Activated CD4-positive, alpha-beta T cell treated with anti-CD3 and anti-CD28 coated beads, Interleukin-2, amount 10 ng/mL, durations not matched to agents 24 days and 14 days (primary cell): ENCODE data around the gene RPS29. TPM values are rescaled to one million over a fixed set of nuclear protein-coding genes. Genes with fewer than 3 reads are reported as not detected.

ENCODE experiments used
- DNase-seq: peaks from one replicate; pipeline ENCODE4 v3.0.0; 2022
- H3K27ac Mint-ChIP-seq: one replicate; pipeline ENCODE4 v1.8.0; 2022; ENCODE audit warnings: mild to moderate bottlenecking, mixed read lengths
- H3K27me3 Mint-ChIP-seq: one replicate; pipeline ENCODE4 v1.8.0; 2022; ENCODE audit warnings: mixed read lengths
- H3K36me3 Mint-ChIP-seq: one replicate; pipeline ENCODE4 v1.8.0; 2022; ENCODE audit warnings: low read depth, mild to moderate bottlenecking, mixed read lengths
- H3K4me1 Mint-ChIP-seq: one replicate; pipeline ENCODE4 v1.8.0; 2021; ENCODE audit warnings: mixed read lengths
- H3K4me3 Mint-ChIP-seq: one replicate; pipeline ENCODE4 v1.8.0; 2022; ENCODE audit warnings: mild to moderate bottlenecking, moderate library complexity, mixed read lengths
- H3K9me3 Mint-ChIP-seq: one replicate; pipeline ENCODE4 v1.8.0; 2021; ENCODE audit warnings: mixed read lengths
- intact Hi-C: fragments of 100-400 bp; cut with micrococcal nuclease; formaldehyde crosslinking; loops from one replicate; pipeline ENCODE4 v1.15.1; 2023
- total RNA-seq: library from RNA; stranded (reverse); gene quantifications from 2 replicates; pipeline ENCODE4 v1.2.3, GENCODE V29; 2022

Gene RPS29
- total RNA-seq, 1 donor from 2014 or later = 1,960 TPM

- no peaks in the 10 kb centered on the region for H3K4me1 Mint-ChIP-seq
- intact Hi-C loops = no loop called here
- H3K27ac Mint-ChIP-seq = no peak overlapping the region
- peaks cover 20% of the 10 kb centered on the region for H3K27me3 Mint-ChIP-seq
- no peak overlapping the region for H3K4me3 Mint-ChIP-seq
- no peaks in the 10 kb centered on the region for H3K9me3 Mint-ChIP-seq
- H3K36me3 Mint-ChIP-seq = no peaks in the 10 kb centered on the region
- no peak for DNase-seq
Measured at GRCh38 chr14:49551569-49551968, 34.6 kb downstream of the RPS29 start.

DNA sequence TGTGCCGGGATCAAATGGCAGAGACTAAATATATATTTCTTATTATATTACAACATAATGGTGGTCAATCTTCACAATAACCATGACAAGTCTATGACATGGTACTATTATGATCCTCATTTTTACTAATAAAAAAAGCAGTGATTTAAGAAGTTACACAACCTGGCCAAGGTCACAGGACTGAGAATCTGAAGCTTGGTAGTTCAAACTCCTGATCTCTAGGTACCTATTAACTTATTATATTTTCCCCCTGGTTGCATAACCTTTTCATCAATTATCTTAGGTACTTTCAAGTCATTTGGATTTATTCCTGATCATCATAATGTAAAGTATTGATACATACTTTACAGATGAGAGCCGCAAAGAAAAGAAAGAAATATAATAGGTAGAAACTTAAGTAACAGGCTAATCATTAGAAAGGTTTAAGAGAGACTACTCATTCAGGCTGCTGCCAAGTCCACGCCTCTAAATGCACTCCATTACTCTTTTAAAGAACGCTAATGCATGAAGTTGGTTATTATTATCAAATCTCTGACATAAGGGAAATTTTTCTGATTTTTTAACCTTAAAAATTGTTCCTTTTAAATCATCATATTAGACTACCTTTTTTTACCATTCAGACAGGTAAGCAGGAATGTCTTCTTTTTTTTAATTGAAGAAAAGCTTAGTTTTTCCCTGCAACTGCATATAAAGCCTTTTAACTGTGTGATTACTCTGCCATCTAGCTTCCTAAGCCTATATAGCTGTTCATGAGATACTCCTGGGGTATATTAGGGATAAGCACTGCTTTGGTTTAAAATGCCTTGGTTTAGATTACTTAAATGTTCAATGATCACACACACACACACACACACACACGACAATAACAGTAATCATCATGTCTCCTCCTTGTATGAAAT is 35.6 kb downstream of the RPS29 start:
- DNase-seq = no peak
- Mint-ChIP-seq H3K9me3 (no peaks in the 10 kb centered on the region), H3K4me3 (no peak overlapping the region), H3K36me3 (no peaks in the 10 kb centered on the region), H3K4me1 (no peaks in the 10 kb centered on the region), H3K27ac (no peak overlapping the region), H3K27me3 (peaks cover 20% of the 10 kb centered on the region)
- intact Hi-C loops = no loop called here

DNA sequence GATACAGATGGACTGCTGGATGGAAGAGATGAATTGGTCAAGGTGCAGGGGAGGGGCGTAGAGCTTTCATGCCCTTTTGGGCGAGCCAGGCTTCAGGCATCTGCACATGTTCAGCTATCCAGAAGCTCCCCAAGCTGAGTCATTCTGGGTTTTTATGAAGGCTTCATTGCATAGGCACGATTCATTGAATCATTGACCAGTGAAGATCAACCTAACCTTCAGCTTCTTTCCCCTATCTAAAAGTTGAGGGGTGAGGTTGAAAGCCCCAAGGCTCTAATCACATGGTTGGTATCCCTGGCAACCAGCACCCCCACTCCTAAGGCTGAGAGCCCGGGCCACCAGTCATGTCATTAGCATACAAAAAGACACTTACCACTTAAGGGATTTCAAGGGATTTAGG is 36.3 kb downstream of the RPS29 start:
- intact Hi-C loops = no loop called here
- H3K36me3 Mint-ChIP-seq = no peaks in the 10 kb centered on the region
- no peak overlapping the region for H3K4me3 Mint-ChIP-seq
- H3K27ac Mint-ChIP-seq = no peak overlapping the region
- no peaks in the 10 kb centered on the region for H3K9me3 Mint-ChIP-seq
- no peak for DNase-seq
- peaks cover 20% of the 10 kb centered on the region for H3K27me3 Mint-ChIP-seq
- no peaks in the 10 kb centered on the region for H3K4me1 Mint-ChIP-seq

- intact Hi-C loops = no loop called here
- DNase-seq = no peak
- H3K9me3 Mint-ChIP-seq = no peaks in the 10 kb centered on the region
- no peaks in the 10 kb centered on the region for H3K4me1 Mint-ChIP-seq
- H3K27me3 Mint-ChIP-seq = peaks cover 20% of the 10 kb centered on the region
- H3K27ac Mint-ChIP-seq = no peak overlapping the region
- H3K4me3 Mint-ChIP-seq = no peak overlapping the region
- H3K36me3 Mint-ChIP-seq = no peaks in the 10 kb centered on the region
Measured at GRCh38 chr14:49549446-49549845, 36.7 kb downstream of the RPS29 start.

DNA sequence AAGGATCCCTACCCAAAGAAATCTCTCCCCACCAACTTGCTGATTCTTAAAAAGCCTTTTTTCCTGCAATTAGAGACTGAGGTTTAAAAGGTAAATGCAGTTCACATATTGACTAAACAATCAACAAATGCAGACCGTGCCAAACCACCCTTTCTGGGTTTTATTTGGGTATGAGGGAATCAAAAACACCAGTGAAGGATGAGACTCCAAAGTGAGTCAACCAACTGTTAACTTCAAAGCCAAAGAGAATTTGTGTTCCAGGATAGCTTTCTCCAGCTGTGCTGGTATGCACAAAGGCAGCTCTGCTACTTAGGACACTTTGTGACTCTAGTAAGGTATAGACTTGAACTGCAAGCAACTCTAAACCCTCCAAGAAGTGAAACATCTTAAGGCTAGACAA is 39.4 kb downstream of the RPS29 start:
- peaks cover 4% of the 10 kb centered on the region for H3K9me3 Mint-ChIP-seq
- H3K36me3 Mint-ChIP-seq = no peaks in the 10 kb centered on the region
- H3K27me3 Mint-ChIP-seq = peaks cover 18% of the 10 kb centered on the region
- H3K27ac Mint-ChIP-seq = no peak overlapping the region
- DNase-seq = no peak
- intact Hi-C loops = no loop called here
- no peak overlapping the region for H3K4me3 Mint-ChIP-seq
- H3K4me1 Mint-ChIP-seq = no peaks in the 10 kb centered on the region

- no peaks in the 10 kb centered on the region for H3K4me1 Mint-ChIP-seq
- no peak overlapping the region for H3K27ac Mint-ChIP-seq
- intact Hi-C loops = no loop called here
Measured at GRCh38 chr14:49545716-49546115, 40.5 kb downstream of the RPS29 start.

GRCh38 chr14:49545071-49545470 is 41.1 kb downstream of the RPS29 start:
- Mint-ChIP-seq H3K27ac (no peak overlapping the region), H3K4me1 (no peaks in the 10 kb centered on the region), H3K4me3 (no peak overlapping the region), H3K9me3 (peaks cover 16% of the 10 kb centered on the region), H3K36me3 (no peaks in the 10 kb centered on the region), H3K27me3 (peaks cover 14% of the 10 kb centered on the region)
- no peak for DNase-seq
- intact Hi-C loops = no loop called here

More at GRCh38 chr14:49545716-49546115, 40.5 kb downstream of the RPS29 start:
- no peak for DNase-seq
- Mint-ChIP-seq H3K36me3 (no peaks in the 10 kb centered on the region), H3K27me3 (peaks cover 15% of the 10 kb centered on the region), H3K4me3 (no peak overlapping the region), H3K9me3 (peaks cover 12% of the 10 kb centered on the region)

DNA sequence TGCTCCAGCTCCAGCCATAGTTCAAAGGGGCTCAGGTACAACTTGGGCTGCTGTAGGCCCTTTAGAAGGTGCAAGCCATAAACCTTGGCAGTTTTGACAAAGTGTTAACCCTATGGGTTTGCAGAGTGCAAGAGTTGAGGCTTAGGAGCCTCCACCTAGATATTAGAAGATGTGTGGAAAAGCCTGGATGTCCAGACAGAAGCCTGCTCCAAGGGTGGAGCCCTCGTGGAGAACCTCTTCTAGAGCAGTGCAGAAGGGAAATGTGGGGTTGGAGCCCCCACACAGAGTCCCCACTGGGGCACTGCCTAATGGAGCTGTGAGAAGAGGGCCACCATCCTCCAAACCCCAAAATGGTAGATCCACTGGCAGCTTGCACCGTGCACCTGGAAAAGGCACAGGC is 45.1 kb downstream of the RPS29 start:
- DNase-seq = no peak
- Mint-ChIP-seq H3K4me3 (no peak overlapping the region), H3K27ac (no peak overlapping the region), H3K27me3 (peaks cover 7% of the 10 kb centered on the region), H3K4me1 (no peaks in the 10 kb centered on the region), H3K36me3 (no peaks in the 10 kb centered on the region), H3K9me3 (peaks cover 18% of the 10 kb centered on the region)
- intact Hi-C loops = no loop called here

DNA sequence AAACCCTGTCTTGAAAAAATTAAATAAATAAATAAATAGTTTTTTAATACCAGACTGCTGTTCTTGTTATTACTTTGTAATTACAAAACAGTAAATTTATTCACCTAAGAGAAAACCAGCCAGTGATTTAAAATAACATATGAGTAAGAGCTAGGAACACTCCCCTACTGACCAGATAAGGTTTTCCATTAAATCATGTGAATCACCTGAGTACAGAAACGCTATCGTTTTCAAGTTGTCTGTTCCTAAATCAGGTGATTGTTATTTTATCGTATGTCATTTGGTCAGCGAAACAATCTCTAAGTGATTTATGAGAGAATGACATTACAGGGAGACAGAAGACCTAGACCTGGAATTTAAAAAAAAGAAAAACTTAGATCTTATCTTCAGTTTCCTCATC is 47.3 kb downstream of the RPS29 start:
- no peak overlapping the region for H3K27ac Mint-ChIP-seq
- no peak overlapping the region for H3K4me3 Mint-ChIP-seq
- intact Hi-C loops = no loop called here
- peaks cover 19% of the 10 kb centered on the region for H3K9me3 Mint-ChIP-seq
- peaks cover 7% of the 10 kb centered on the region for H3K27me3 Mint-ChIP-seq
- H3K36me3 Mint-ChIP-seq = no peaks in the 10 kb centered on the region
- DNase-seq = no peak
- H3K4me1 Mint-ChIP-seq = no peaks in the 10 kb centered on the region

Other genes starting within 250 kb of the RPS29 start
- gene LRR1, start 12.6 kb upstream of the RPS29 start, total RNA-seq = 47.7 and 50.4 TPM in 2 replicates
- gene RPL36AL, start 34.2 kb upstream of the RPS29 start, total RNA-seq = 221 and 229 TPM in 2 replicates
- 45.6 and 48.5 TPM in 2 replicates for gene MGAT2, start 34.4 kb upstream of the RPS29 start, total RNA-seq
- gene DNAAF2, start 48.9 kb upstream of the RPS29 start, total RNA-seq = 12.3 and 12.5 TPM in 2 replicates
- 52.8 and 58.4 TPM in 2 replicates for gene POLE2, start 101.8 kb upstream of the RPS29 start, total RNA-seq
- gene KLHDC1, start 106.7 kb upstream of the RPS29 start, total RNA-seq = 0.95 and 0.96 TPM in 2 replicates
- 24.6 and 28.0 TPM in 2 replicates for gene KLHDC2, start 181.8 kb upstream of the RPS29 start, total RNA-seq